ENCODE measurements around the gene SP2. TPM values are rescaled to one million over a fixed set of nuclear protein-coding genes. Genes with fewer than 3 reads are reported as not detected.

Gene SP2
- total and polyA plus RNA-seq, 2 donors (not counting 1 experiment from before 2014, with no cell fraction given): 25.4 to 32.5 TPM

DNA sequence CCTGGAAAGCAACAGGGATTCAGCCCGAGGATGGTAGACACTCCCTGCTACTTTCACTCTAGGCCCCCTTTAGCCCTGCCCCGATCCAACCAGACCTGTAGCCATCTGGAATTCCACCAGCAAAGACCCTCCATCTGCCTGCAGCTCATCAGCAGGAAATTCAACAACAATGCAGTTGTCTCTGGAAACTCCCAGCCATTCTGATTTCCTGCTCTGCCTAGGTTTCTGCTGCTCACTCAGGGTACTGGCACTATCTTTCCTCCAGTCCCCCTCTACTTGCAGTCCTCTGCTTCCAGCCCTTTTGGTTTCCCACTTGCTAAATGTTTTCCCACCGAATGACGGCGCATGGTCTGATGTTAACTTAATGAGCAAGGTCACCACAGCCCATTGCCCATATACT, 42.4 kb upstream of the SP2 start:
- no peak overlapping the region for H3K4me3 Mint-ChIP-seq
- 66% methylated on average over 5 of the region's 5 CpGs for WGBS (ENCODE audit: insufficient coverage)
- TF ChIP-seq, protein P1, sequence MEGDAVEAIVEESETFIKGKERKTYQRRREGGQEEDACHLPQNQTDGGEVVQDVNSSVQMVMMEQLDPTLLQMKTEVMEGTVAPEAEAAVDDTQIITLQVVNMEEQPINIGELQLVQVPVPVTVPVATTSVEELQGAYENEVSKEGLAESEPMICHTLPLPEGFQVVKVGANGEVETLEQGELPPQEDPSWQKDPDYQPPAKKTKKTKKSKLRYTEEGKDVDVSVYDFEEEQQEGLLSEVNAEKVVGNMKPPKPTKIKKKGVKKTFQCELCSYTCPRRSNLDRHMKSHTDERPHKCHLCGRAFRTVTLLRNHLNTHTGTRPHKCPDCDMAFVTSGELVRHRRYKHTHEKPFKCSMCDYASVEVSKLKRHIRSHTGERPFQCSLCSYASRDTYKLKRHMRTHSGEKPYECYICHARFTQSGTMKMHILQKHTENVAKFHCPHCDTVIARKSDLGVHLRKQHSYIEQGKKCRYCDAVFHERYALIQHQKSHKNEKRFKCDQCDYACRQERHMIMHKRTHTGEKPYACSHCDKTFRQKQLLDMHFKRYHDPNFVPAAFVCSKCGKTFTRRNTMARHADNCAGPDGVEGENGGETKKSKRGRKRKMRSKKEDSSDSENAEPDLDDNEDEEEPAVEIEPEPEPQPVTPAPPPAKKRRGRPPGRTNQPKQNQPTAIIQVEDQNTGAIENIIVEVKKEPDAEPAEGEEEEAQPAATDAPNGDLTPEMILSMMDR (IDR thresholded peaks at IDR 0.05): no peak
- TF ChIP-seq EZH2 (IDR thresholded peaks at IDR 0.05; ENCODE audit: borderline replicate concordance, insufficient read depth, low read depth, low read length, poor library complexity, severe bottlenecking): no peak

DNA sequence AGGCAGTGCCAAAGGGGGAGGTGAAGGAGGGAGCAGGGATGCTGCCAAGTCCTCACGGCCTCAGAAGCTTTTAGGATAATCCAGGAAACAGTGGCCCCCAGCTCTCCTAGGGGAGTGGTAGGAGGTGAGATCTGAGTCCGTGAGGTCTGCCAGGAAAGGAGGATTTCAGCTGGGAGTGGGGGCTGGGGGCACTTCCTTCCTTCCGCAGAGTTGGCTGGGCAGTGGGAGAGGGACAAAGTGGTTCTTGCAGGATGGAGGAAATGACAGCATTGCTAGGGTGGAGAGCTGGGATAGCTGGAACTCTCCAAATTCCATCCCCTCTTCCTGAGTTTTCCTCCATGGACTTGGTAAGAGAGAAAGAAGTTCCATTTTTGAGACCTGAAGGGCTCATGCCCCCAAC, 40.3 kb upstream of the SP2 start:
- POLR2A ChIA-PET: no interaction called here

More for the DNA sequence above, 42.4 kb upstream of the SP2 start:
- no peak for DNase-seq
- Histone ChIP-seq H3K9ac (ENCODE audit: low read length) (no peak overlapping the region), H3K9me3 (ENCODE audit: control extremely low read depth in 1 of 3, control insufficient read depth in 2 of 3, insufficient read depth in 1 of 3, low read length in 2 of 3) (peaks cover 0 to 4% (median 0%) of the 10 kb centered on the region in 3 donors), H3K4me1 (ENCODE audit: control insufficient read depth in 2 of 2, insufficient read depth in 2 of 2, low read length in 2 of 2) (peaks cover 24 to 25% of the 10 kb centered on the region in 2 donors), H3K4me2 (replicated peaks; ENCODE audit: low read depth, low read length, poor library complexity, severe bottlenecking) (no peak overlapping the region), H2AFZ (ENCODE audit: insufficient read depth, low read depth, low read length, poor library complexity, severe bottlenecking) (no peak overlapping the region), H3K4me3 (ENCODE audit: control extremely low read depth in 1 of 5, extremely low read depth in 1 of 5, insufficient read depth in 1 of 5, low read depth in 2 of 5, low read length in 4 of 5) (no peak overlapping the region), H3K79me2 (ENCODE audit: control insufficient read depth, insufficient read depth, low read length) (no peaks in the 10 kb centered on the region), H3K27ac (ENCODE audit: low read length in 2 of 2) (no peak overlapping the region), H3K27me3 (replicated peaks in 1 of 4; ENCODE audit: control extremely low read depth in 1 of 4, control insufficient read depth in 3 of 4, insufficient read depth in 4 of 4, low read length in 3 of 4) (peaks cover 0 to 81% (median 43%) of the 10 kb centered on the region in 4 experiments), H3K36me3 (replicated peaks in 1 of 2; ENCODE audit: control extremely low read depth in 1 of 2, control insufficient read depth in 1 of 2, extremely low read depth in 1 of 2, insufficient read depth in 2 of 2, low read length in 1 of 2) (no peaks in the 10 kb centered on the region), H4K20me1 (ENCODE audit: control insufficient read depth, insufficient read depth, low read length, poor library complexity, severe bottlenecking) (no peaks in the 10 kb centered on the region)
- POLR2A ChIA-PET: no interaction called here
- ATAC-seq (ENCODE audit: low read depth): no peak
- CTCF ChIA-PET: interaction anchor here (0.8 to 19.9 kb wide), 3 partner anchors 12 to 35 kb away, joined by 3 to 436 read pairs (median 4); partner anchors contain the start of gene SP2
- no peaks in the 10 kb centered on the region for H3K9me3 Mint-ChIP-seq (ENCODE audit: insufficient read depth)
- intact Hi-C loops (cut with micrococcal nuclease): no loop called here
- peaks cover 18% of the 10 kb centered on the region for H3K4me1 Mint-ChIP-seq
- no peak overlapping the region for H3K27ac Mint-ChIP-seq
- peaks cover 82% of the 10 kb centered on the region for H3K27me3 Mint-ChIP-seq

More for the DNA sequence above, 40.3 kb upstream of the SP2 start:
- H3K27ac Mint-ChIP-seq: no peak overlapping the region
- no peaks in the 10 kb centered on the region for H3K36me3 ChIP-seq (replicated peaks in 1 of 2; ENCODE audit: control extremely low read depth in 1 of 2, control insufficient read depth in 1 of 2, extremely low read depth in 1 of 2, insufficient read depth in 2 of 2, low read length in 1 of 2)
- TF ChIP-seq, protein P1 (IDR thresholded peaks at IDR 0.05): no peak
- TF ChIP-seq EZH2 (IDR thresholded peaks at IDR 0.05; ENCODE audit: borderline replicate concordance, insufficient read depth, low read depth, low read length, poor library complexity, severe bottlenecking): no peak
- no peaks in the 10 kb centered on the region for H3K9me3 Mint-ChIP-seq (ENCODE audit: insufficient read depth)
- H3K9ac ChIP-seq (ENCODE audit: low read length): no peak overlapping the region
- H3K27me3 Mint-ChIP-seq: peaks cover 78% of the 10 kb centered on the region
- H3K27me3 ChIP-seq (replicated peaks in 1 of 4; ENCODE audit: control extremely low read depth in 1 of 4, control insufficient read depth in 3 of 4, insufficient read depth in 4 of 4, low read length in 3 of 4): peaks cover 0 to 69% (median 30%) of the 10 kb centered on the region in 4 experiments
- H3K4me3 ChIP-seq (ENCODE audit: control extremely low read depth in 1 of 5, extremely low read depth in 1 of 5, insufficient read depth in 1 of 5, low read depth in 2 of 5, low read length in 4 of 5): no peak overlapping the region
- CTCF ChIA-PET: interaction anchor here (0.9 to 2.8 kb wide), 4 partner anchors 12 to 34 kb away, joined by 3 to 12 read pairs (median 4); partner anchors contain the start of gene SCRN2
- H3K4me2 ChIP-seq (replicated peaks; ENCODE audit: low read depth, low read length, poor library complexity, severe bottlenecking): no peak overlapping the region
- no peak overlapping the region for H2AFZ ChIP-seq (ENCODE audit: insufficient read depth, low read depth, low read length, poor library complexity, severe bottlenecking)
- H3K9me3 ChIP-seq (ENCODE audit: control extremely low read depth in 1 of 3, control insufficient read depth in 2 of 3, insufficient read depth in 1 of 3, low read length in 2 of 3): no peaks in the 10 kb centered on the region
- peaks cover 13% of the 10 kb centered on the region for H3K4me1 Mint-ChIP-seq
- no peaks in the 10 kb centered on the region for H4K20me1 ChIP-seq (ENCODE audit: control insufficient read depth, insufficient read depth, low read length, poor library complexity, severe bottlenecking)
- H3K27ac ChIP-seq (ENCODE audit: low read length in 2 of 2): no peak overlapping the region
- H3K4me1 ChIP-seq (ENCODE audit: control insufficient read depth in 2 of 2, insufficient read depth in 2 of 2, low read length in 2 of 2): peaks cover 17 to 19% of the 10 kb centered on the region in 2 donors
- intact Hi-C loops (cut with micrococcal nuclease): no loop called here
- ATAC-seq (ENCODE audit: low read depth): no peak
- 86% methylated on average over 2 of the region's 3 CpGs for WGBS (ENCODE audit: insufficient coverage)
- DNase-seq: no peak
- H3K4me3 Mint-ChIP-seq: no peak overlapping the region
- H3K79me2 ChIP-seq (ENCODE audit: control insufficient read depth, insufficient read depth, low read length): no peaks in the 10 kb centered on the region

Measured in B cell (primary cell).